ENCODE results near the gene RBM23. TPM values are rescaled to one million over a fixed set of nuclear protein-coding genes. Genes with fewer than 3 reads are reported as not detected.

RBM23 gene
- polyA plus RNA-seq, 2 of the 4 experiments (the other 2 are of a cell fraction) = 65.8 to 68.0 TPM

DNA sequence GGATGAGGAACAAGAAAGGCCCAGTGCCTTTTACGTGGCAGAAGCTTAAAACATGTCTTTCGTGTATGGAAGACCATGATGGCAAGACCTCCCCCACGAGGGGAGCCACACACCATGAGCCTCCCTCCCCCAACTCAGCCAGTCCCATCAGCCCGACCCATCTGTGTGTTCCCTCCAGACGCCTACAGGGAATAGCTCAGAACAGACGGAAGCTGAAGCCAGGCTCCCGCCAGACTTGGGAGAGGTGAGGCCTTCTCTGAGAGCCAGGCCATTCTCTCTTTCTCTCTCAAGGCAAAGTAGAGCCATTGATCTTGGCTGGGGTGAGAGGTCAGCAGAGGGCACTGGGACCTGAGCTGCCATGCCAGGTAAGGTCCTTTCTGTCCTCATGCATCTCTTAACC is 26.5 kb downstream of the RBM23 start (continued):
- TF ChIP-seq GATA3 (IDR thresholded peaks at IDR 0.05; ENCODE audit: borderline replicate concordance) (no peak), HEYL (CRISPR knock-in tag; IDR thresholded peaks at IDR 0.05) (no peak), PHF8 (IDR thresholded peaks at IDR 0.05; ENCODE audit: borderline replicate concordance, low read depth) (no peak), MAZ (IDR thresholded peaks at IDR 0.05; ENCODE audit: borderline replicate concordance, low read depth, low read length) (no peak)

DNA sequence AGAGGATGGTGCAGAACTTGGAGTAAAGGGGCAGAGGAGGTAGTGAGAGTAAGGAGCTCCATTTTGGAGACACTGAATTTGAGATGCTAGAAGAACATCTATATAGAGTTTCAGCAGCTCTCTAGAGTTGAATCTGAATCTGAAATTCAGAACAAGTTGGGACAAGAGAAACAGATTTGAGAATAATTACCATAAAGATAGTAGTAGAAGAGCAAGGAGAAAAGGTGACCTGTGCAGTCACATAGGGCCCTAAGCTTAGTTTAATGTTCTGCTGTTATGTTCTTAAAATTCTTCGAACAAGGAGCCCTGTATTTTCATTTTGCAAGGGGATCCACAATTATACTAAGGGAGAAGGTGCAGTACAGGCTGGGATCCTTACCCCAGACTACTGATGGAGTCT is 28.5 kb downstream of the RBM23 start:
- no peak for FAIRE-seq
- POLR2A ChIA-PET = interaction anchor here (1.1 kb wide), 1 partner anchor 66 kb away, joined by 3 read pairs; the partner anchor contains the start of gene HAUS4
- ATAC-seq = no peak
- CTCF ChIA-PET = interaction anchor here (2.5 to 23.1 kb wide), 3 partner anchors 6 to 68 kb away, joined by 9 to 368 read pairs (median 368); partner anchors contain the start of genes LRP10 and REM2
- H3K9me3 ChIP-seq = no peaks in the 10 kb centered on the region
- no peak overlapping the region for H3K4me2 ChIP-seq
- WGBS (ENCODE audit: missing lambda C conversion rate) = 49% methylated on average over 1 of the region's 1 CpG
- no peak for TF ChIP-seq SMC3 (IDR thresholded peaks at IDR 0.05)
- no peak for TF ChIP-seq HEYL (CRISPR knock-in tag; IDR thresholded peaks at IDR 0.05)
- no peak for TF ChIP-seq JUN (IDR thresholded peaks at IDR 0.05)
- no peak for TF ChIP-seq RCOR1 (IDR thresholded peaks at IDR 0.05; ENCODE audit: low read depth, low read length)
- no peak for TF ChIP-seq MAZ (IDR thresholded peaks at IDR 0.05; ENCODE audit: borderline replicate concordance, low read depth, low read length)
- TF ChIP-seq SREBF2 (IDR thresholded peaks at IDR 0.05) = no peak
- TF ChIP-seq ZFP36 (IDR thresholded peaks at IDR 0.05; ENCODE audit: borderline replicate concordance, partially characterized antibody) = no peak
- TF ChIP-seq, protein P1, sequence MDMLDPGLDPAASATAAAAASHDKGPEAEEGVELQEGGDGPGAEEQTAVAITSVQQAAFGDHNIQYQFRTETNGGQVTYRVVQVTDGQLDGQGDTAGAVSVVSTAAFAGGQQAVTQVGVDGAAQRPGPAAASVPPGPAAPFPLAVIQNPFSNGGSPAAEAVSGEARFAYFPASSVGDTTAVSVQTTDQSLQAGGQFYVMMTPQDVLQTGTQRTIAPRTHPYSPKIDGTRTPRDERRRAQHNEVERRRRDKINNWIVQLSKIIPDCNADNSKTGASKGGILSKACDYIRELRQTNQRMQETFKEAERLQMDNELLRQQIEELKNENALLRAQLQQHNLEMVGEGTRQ (IDR thresholded peaks at IDR 0.05) = no peak
- no peak for TF ChIP-seq EHMT2 (IDR thresholded peaks at IDR 0.05; ENCODE audit: low read depth)
- TF ChIP-seq EHF (CRISPR knock-in tag; IDR thresholded peaks at IDR 0.05) = no peak
- peak overlapping the region in 1 of 2 experiments; percentile 14; a peak in 1 of 6 replicates for H3K27ac ChIP-seq
- H3K4me3 ChIP-seq = no peak overlapping the region
- DNase-seq (ENCODE audit: low read depth in 1 of 2, low spot score in 1 of 2) = no peak
- H3K4me1 ChIP-seq = peaks cover 18% of the 10 kb centered on the region

DNA sequence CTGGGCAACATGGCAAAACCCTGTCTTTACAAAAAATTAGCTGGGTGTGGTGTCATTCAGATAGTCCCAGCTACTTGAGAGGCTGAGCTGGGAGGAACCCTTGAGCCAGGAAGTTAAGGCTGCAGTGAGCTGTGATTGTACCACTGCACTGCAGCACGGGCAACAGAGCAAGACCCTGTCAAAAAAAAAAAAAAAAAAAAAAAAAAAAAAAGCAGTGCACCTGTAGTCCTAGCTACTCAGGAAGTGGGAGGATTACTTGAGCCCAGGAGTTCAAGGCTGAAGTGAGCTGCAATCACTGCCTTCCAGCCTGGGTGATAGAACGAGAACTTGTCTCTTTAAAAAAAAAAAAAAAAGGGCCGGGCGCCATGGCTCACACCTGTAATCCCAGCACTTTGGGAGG is 30.3 kb downstream of the RBM23 start:
- POLR2A ChIA-PET = interaction anchor here (0.6 kb wide), 2 partner anchors 17 to 77 kb away, joined by 3 read pairs; partner anchors contain the start of gene LRP10
- no peak overlapping the region; the same call in 2 of the 3 replicates for H3K4me2 ChIP-seq
- WGBS (ENCODE audit: missing lambda C conversion rate) = 91% methylated on average over 4 of the region's 4 CpGs
- ATAC-seq (no peak), DNase-seq (ENCODE audit: low read depth in 1 of 2, low spot score in 1 of 2) (no peak), FAIRE-seq (no peak)
- peaks cover 18% of the 10 kb centered on the region for H3K4me1 ChIP-seq
- no peaks in the 10 kb centered on the region for H3K9me3 ChIP-seq
- H3K4me3 ChIP-seq = no peak overlapping the region
- CTCF ChIA-PET = interaction anchor here (0.9 to 23.1 kb wide), 8 partner anchors 7 to 332 kb away, joined by 3 to 368 read pairs (median 6); partner anchors contain the start of genes LRP10 and REM2
- no peak overlapping the region for H3K27ac ChIP-seq
- no peak for TF ChIP-seq SREBF2 (IDR thresholded peaks at IDR 0.05)

DNA sequence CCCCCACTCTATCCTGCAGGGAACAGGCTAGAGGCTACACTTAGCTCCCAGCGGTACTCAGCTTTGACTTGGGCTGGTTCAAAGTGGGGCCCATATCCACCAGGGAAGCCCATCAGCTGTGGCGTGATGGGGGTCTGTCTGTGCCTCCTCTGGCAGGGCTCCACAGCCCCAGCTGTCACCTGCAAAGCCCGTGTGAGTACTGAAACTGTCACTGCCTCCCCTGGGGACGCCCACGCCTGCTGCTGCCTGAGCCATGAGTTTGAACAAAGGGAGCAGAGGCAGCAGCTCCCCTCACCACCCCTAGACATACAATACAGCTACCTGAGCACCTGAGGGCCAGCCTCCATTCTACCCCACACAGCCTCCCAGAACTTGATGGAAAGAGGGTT is 31.0 kb downstream of the RBM23 start:
- no peaks in the 10 kb centered on the region for H3K9me3 ChIP-seq
- H3K4me1 ChIP-seq = peaks cover 18% of the 10 kb centered on the region
- DNase-seq (ENCODE audit: low read depth in 1 of 2, low spot score in 1 of 2) (no peak), FAIRE-seq (no peak), ATAC-seq (no peak)
- H3K4me2 ChIP-seq = peak overlapping the region; percentile 73
- TF ChIP-seq BHLHE40 (IDR thresholded peaks at IDR 0.05; ENCODE audit: low read depth, low read length) (no peak), PHF8 (IDR thresholded peaks at IDR 0.05; ENCODE audit: borderline replicate concordance, low read depth) (no peak), NFE2L2 (conservative IDR thresholded peaks at IDR 0.05; ENCODE audit: low read length) (no peak), EP300 (IDR thresholded peaks at IDR 0.05) (no peak), GATA3 (IDR thresholded peaks at IDR 0.05; ENCODE audit: borderline replicate concordance) (no peak), HOXB5 (CRISPR knock-in tag; IDR thresholded peaks at IDR 0.05) (no peak), HOXA7 (CRISPR knock-in tag; IDR thresholded peaks at IDR 0.05) (no peak), HOXB13 (CRISPR knock-in tag; IDR thresholded peaks at IDR 0.05; ENCODE audit: low read depth) (no peak), EHF (CRISPR knock-in tag; IDR thresholded peaks at IDR 0.05) (no peak), MAZ (IDR thresholded peaks at IDR 0.05; ENCODE audit: borderline replicate concordance, low read depth, low read length) (no peak), RARB (CRISPR knock-in tag; IDR thresholded peaks at IDR 0.05) (no peak)
- TF ChIP-seq, protein P2, sequence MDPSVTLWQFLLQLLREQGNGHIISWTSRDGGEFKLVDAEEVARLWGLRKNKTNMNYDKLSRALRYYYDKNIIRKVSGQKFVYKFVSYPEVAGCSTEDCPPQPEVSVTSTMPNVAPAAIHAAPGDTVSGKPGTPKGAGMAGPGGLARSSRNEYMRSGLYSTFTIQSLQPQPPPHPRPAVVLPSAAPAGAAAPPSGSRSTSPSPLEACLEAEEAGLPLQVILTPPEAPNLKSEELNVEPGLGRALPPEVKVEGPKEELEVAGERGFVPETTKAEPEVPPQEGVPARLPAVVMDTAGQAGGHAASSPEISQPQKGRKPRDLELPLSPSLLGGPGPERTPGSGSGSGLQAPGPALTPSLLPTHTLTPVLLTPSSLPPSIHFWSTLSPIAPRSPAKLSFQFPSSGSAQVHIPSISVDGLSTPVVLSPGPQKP (IDR thresholded peaks at IDR 0.05; ENCODE audit: low read depth, low read length) = no peak
- TF ChIP-seq, protein P3, sequence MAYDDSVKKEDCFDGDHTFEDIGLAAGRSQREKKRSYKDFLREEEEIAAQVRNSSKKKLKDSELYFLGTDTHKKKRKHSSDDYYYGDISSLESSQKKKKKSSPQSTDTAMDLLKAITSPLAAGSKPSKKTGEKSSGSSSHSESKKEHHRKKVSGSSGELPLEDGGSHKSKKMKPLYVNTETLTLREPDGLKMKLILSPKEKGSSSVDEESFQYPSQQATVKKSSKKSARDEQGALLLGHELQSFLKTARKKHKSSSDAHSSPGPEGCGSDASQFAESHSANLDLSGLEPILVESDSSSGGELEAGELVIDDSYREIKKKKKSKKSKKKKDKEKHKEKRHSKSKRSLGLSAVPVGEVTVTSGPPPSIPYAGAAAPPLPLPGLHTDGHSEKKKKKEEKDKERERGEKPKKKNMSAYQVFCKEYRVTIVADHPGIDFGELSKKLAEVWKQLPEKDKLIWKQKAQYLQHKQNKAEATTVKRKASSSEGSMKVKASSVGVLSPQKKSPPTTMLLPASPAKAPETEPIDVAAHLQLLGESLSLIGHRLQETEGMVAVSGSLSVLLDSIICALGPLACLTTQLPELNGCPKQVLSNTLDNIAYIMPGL (CRISPR knock-in tag; IDR thresholded peaks at IDR 0.05; ENCODE audit: borderline replicate concordance) = no peak
- CTCF ChIA-PET = interaction anchor here (0.9 to 23.1 kb wide), 6 partner anchors 7 to 331 kb away, joined by 4 to 368 read pairs (median 9); partner anchors contain the start of genes LRP10 and REM2
- 87% methylated on average over 2 of the region's 5 CpGs for WGBS (ENCODE audit: missing lambda C conversion rate)
- peak overlapping the region; percentile 87 to 93; a peak in 5 of 6 replicates for H3K27ac ChIP-seq
- H3K4me3 ChIP-seq = peak overlapping the region; percentile 61
- POLR2A ChIA-PET = interaction anchor here (0.6 to 2.9 kb wide), 2 partner anchors 16 to 77 kb away, joined by 3 to 11 read pairs; partner anchors contain the start of gene LRP10
